OCI-LY3 (cell line): Measurements from ENCODE around the gene RPGR.

Experiments
- H2AFZ ChIP-seq: fragments of 200-600, 300-600 bp; shearing (Covaris generic); 2 replicates; pipeline ENCODE4 v1.6.0; 2014; ENCODE audit warnings: antibody characterized with exemption, low read depth, low read length
- H3K27ac ChIP-seq: fragments of 200-600, 300-600 bp; sonication (generic); 2 replicates; pipeline ENCODE4 v1.5.1; 2014; ENCODE audit warnings: mild to moderate bottlenecking, low read length, moderate library complexity, mixed read lengths
- H3K27me3 ChIP-seq: fragments of 200-600, 300-600 bp; sonication (generic); 2 replicates; pipeline ENCODE4 v1.6.1; 2014; ENCODE audit warnings: low read depth, low read length, mixed read lengths
- H3K36me3 ChIP-seq: fragments of 200-600, 300-600 bp; sonication (generic); replicated peaks from 2 replicates; pipeline ENCODE3; 2014; ENCODE audit warnings: low read depth, low read length, mixed read lengths
- H3K4me1 ChIP-seq: fragments of 300-600, 200-600 bp; sonication (generic); 2 replicates; pipeline ENCODE4 v1.6.1; 2014; ENCODE audit warnings: low read length, mixed read lengths
- H3K4me2 ChIP-seq: fragments of 200-600, 300-600 bp; sonication (generic); 2 replicates; pipeline ENCODE4 v1.6.1; 2014; ENCODE audit warnings: low read length, mixed read lengths
- H3K4me3 ChIP-seq: fragments of 300-600, 200-600 bp; sonication (generic); 2 replicates; pipeline ENCODE4 v1.5.1; 2014; ENCODE audit warnings: antibody characterized with exemption, mild to moderate bottlenecking, low read length, moderate library complexity
- H3K79me2 ChIP-seq: fragments of 300-600, 200-600 bp; shearing (Covaris generic); 2 replicates; pipeline ENCODE4 v1.6.1; 2014; ENCODE audit warnings: mild to moderate bottlenecking, low read length, mixed read lengths
- H3K9ac ChIP-seq: fragments of 300-600, 200-600 bp; shearing (Covaris generic); 2 replicates; pipeline ENCODE4 v1.6.0; 2014; ENCODE audit warnings: mild to moderate bottlenecking, low read length, moderate library complexity
- H3K9me3 ChIP-seq: fragments of 200-600, 300-600 bp; shearing (Covaris generic); 2 replicates; pipeline ENCODE4 v1.6.1; 2014; ENCODE audit warnings: low read length, mixed read lengths; ENCODE audit not compliant: insufficient read depth
- H4K20me1 ChIP-seq: fragments of 200-600, 300-600 bp; sonication (generic); 2 replicates; pipeline ENCODE4 v1.6.1; 2016; ENCODE audit warnings: low read length, mixed read lengths; ENCODE audit not compliant: insufficient read depth
- EZH2phosphoT487 ChIP-seq: fragments of 200-600 bp; shearing (Covaris generic); IDR thresholded peaks from 2 replicates; pipeline ENCODE4 v1.6.1; 2018; ENCODE audit warnings: antibody characterized with exemption, mixed run types, low read depth
- TF ChIP-seq, protein P1 (sequence below): fragments of 200-600, 300-600 bp; sonication (generic); IDR thresholded peaks from 2 replicates; pipeline ENCODE4 v1.5.1; 2014; ENCODE audit warnings: antibody characterized with exemption, low read length, low read depth

RPGR gene

DNA sequence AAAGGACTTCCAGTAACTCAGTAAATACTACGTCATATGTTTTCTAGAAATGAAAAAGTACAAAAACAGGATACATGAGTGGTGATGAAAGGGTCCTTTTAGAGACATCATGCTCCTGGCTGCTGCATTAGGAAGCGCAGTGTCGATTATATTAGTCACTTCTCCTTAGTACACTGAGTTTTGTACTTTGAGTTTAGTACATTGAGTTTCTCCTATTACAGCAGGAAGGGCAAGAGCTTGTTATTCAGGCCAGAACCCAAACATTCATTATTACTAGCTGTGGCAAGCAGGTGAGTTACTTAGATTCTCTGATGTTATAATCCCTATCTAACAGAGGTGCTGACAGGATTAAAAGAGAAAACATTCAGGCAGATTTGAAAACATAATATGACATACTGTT, 21.3 kb downstream of the RPGR start:
- Histone ChIP-seq H3K9me3 (no peaks in the 10 kb centered on the region), H2AFZ (no peak overlapping the region), H3K9ac (no peak overlapping the region), H3K27ac (no peak overlapping the region), H3K79me2 (no peaks in the 10 kb centered on the region), H3K36me3 (no peaks in the 10 kb centered on the region), H3K4me2 (no peak overlapping the region), H3K27me3 (no peaks in the 10 kb centered on the region), H4K20me1 (no peaks in the 10 kb centered on the region), H3K4me3 (no peak overlapping the region), H3K4me1 (no peaks in the 10 kb centered on the region)
- TF ChIP-seq, protein P1, sequence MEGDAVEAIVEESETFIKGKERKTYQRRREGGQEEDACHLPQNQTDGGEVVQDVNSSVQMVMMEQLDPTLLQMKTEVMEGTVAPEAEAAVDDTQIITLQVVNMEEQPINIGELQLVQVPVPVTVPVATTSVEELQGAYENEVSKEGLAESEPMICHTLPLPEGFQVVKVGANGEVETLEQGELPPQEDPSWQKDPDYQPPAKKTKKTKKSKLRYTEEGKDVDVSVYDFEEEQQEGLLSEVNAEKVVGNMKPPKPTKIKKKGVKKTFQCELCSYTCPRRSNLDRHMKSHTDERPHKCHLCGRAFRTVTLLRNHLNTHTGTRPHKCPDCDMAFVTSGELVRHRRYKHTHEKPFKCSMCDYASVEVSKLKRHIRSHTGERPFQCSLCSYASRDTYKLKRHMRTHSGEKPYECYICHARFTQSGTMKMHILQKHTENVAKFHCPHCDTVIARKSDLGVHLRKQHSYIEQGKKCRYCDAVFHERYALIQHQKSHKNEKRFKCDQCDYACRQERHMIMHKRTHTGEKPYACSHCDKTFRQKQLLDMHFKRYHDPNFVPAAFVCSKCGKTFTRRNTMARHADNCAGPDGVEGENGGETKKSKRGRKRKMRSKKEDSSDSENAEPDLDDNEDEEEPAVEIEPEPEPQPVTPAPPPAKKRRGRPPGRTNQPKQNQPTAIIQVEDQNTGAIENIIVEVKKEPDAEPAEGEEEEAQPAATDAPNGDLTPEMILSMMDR = no peak
- no peak for TF ChIP-seq EZH2phosphoT487

DNA sequence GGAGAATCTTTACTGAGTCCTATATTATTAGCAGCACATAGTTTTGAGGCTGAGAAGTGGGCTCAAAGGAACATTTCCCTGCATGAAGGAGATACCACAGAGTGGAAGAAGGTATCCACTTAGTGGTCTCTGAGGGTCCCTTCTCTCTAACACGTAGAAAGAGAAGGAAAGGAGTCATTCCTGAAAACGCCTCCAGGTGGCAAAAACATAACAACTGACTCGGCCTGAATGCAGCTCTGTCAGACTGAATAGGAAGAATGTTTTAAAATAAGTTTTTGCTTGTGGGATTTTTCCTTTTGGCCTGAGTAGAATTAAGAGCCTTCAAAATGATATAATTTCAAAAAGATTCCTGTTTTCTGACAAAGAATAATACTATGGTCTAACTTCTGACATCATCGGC, 23.3 kb downstream of the RPGR start:
- no peaks in the 10 kb centered on the region for H3K79me2 ChIP-seq
- no peak overlapping the region for H3K27ac ChIP-seq
- H3K9ac ChIP-seq = no peak overlapping the region
- H3K36me3 ChIP-seq = no peaks in the 10 kb centered on the region
- no peaks in the 10 kb centered on the region for H3K9me3 ChIP-seq
- TF ChIP-seq EZH2phosphoT487 = no peak
- TF ChIP-seq, protein P1 = no peak
- no peaks in the 10 kb centered on the region for H4K20me1 ChIP-seq
- H3K4me1 ChIP-seq = no peaks in the 10 kb centered on the region
- H3K4me3 ChIP-seq = no peak overlapping the region
- H3K4me2 ChIP-seq = no peak overlapping the region
- H3K27me3 ChIP-seq = no peaks in the 10 kb centered on the region
- no peak overlapping the region for H2AFZ ChIP-seq

DNA sequence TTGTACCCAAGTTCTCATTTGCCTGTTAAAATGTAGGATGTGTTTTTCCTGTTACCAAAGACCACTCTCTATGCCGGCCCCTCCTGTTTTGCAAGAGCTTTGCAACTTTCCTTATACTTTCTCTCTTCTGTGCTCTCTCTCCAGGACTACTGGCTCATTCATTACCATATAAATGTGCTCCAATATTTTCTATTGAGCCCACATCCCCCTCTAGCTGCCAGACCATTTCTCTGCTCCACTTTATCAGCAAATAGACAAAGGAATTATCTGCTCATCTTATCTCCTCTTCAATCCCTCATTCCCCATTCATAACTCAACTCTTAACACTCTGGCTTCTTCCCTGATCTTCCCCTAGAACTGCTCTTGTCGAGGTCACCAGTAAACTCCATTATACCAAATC, 33.6 kb downstream of the RPGR start:
- Histone ChIP-seq H3K27ac (no peak overlapping the region), H4K20me1 (no peaks in the 10 kb centered on the region), H3K9me3 (no peaks in the 10 kb centered on the region), H3K9ac (no peak overlapping the region), H3K79me2 (no peaks in the 10 kb centered on the region), H3K4me3 (no peak overlapping the region), H2AFZ (no peak overlapping the region), H3K36me3 (no peaks in the 10 kb centered on the region), H3K27me3 (no peaks in the 10 kb centered on the region), H3K4me1 (no peaks in the 10 kb centered on the region), H3K4me2 (no peak overlapping the region)
- TF ChIP-seq, protein P1 = no peak
- TF ChIP-seq EZH2phosphoT487 = no peak

DNA sequence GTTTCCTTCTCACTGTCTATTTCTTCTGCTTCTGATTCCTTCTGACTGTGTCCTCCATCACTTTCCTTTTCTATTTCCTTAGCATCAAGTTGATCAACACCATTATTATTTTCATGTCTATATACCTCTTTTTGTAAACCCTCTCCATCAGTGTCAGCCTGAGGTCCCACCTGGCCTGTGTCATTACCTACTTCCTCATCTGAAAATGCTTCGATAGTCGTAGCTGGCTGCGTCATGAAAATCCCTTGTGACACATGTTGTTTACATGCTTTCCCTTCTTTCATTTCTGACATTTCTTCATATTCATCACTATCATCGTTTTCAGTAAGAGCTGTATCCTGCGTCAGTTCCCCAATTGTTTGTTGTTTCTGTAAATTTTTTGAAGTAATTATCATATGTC, 39.6 kb downstream of the RPGR start:
- H3K27me3 ChIP-seq = no peaks in the 10 kb centered on the region
- TF ChIP-seq, protein P1 = no peak
- TF ChIP-seq EZH2phosphoT487 = no peak
- no peak overlapping the region for H3K27ac ChIP-seq
- H3K9me3 ChIP-seq = no peaks in the 10 kb centered on the region
- no peak overlapping the region for H3K4me3 ChIP-seq
- no peaks in the 10 kb centered on the region for H4K20me1 ChIP-seq
- H3K9ac ChIP-seq = no peak overlapping the region
- peaks cover 9% of the 10 kb centered on the region for H3K4me1 ChIP-seq
- no peaks in the 10 kb centered on the region for H3K36me3 ChIP-seq
- no peaks in the 10 kb centered on the region for H3K79me2 ChIP-seq
- no peak overlapping the region for H3K4me2 ChIP-seq
- no peak overlapping the region for H2AFZ ChIP-seq
